HG03439 (cell line): ENCODE measurements around the gene TTLL1.
"Not testable (repeated sequence)": the region's sequence is repeated elsewhere in the genome, so short reads cannot be mapped to it uniquely, and the experiment has no call there.

ENCODE experiments used
- ATAC-seq: cut with Tn5 transposase; IDR thresholded peaks from one replicate; pipeline ENCODE4 v1.9.1; 2021; ENCODE audit warnings: mild to moderate bottlenecking, moderate library complexity; ENCODE audit not compliant: unreplicated experiment

TTLL1 gene

GRCh38 chr22:42995654-42996053 lies 93.5 kb downstream of the TTLL1 start:
- ATAC-seq = not testable (repeated sequence)

- no peak for ATAC-seq
These were observed 94.2 kb downstream of the TTLL1 start for GRCh38 chr22:42994917-42995562.

GRCh38 chr22:42994276-42994916 lies 94.8 kb downstream of the TTLL1 start:
- no peak for ATAC-seq

GRCh38 chr22:42993651-42994275 lies 95.4 kb downstream of the TTLL1 start:
- no peak for ATAC-seq

- ATAC-seq = no peak
These were observed 96.2 kb downstream of the TTLL1 start for GRCh38 chr22:42992886-42993479.

GRCh38 chr22:42992092-42992491 lies 97.1 kb downstream of the TTLL1 start:
- no peak for ATAC-seq

- ATAC-seq = no peak
These were observed 98.1 kb downstream of the TTLL1 start for GRCh38 chr22:42991010-42991651.

GRCh38 chr22:42990131-42990838 lies 98.9 kb downstream of the TTLL1 start:
- ATAC-seq = no peak
